Inflammatory macrophage treated with lipopolysaccharide for 1 hour (primary cell): ENCODE results near the gene POTEJ.
"Not testable (repeated sequence)": the region's sequence is repeated elsewhere in the genome, so short reads cannot be mapped to it uniquely, and the experiment has no call there.

Source experiments
- DNase-seq, 2 donors: peaks; one replicate each; pipeline ENCODE4 v3.0.0-alpha.2; 2020 to 2022

POTEJ gene

DNA sequence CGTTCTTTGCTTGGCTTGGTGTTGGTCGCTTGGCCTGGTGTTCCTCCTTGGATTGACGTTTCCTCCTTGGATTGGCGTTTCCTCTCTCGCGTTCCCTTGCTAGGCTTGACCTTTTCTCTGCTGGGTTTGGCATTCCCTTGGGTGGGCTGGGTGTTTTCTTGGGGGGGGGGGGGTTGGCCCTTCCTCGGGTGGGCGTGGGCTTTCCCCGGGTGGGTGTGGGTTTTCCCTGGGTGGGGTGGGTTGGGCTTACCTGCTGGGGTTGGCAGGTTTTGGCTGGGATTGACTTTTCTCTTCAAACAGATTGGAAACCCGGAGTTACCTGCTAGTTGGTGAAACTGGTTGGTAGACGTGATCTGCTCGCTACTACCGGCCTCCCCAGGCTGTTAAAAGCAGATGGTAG, at the start of gene POTEJ:
TSS of gene POTEJ (plus strand) at position 301 of the 400 bp plus-strand sequence. CDS start at position 394, 93 bp downstream.
- DNase-seq: not testable (repeated sequence)

GRCh38 chr2:130566165-130566564, 45.1 kb upstream of the POTEJ start:
- not testable (repeated sequence) for DNase-seq

- DNase-seq: not testable (repeated sequence)
These were observed 39.3 kb upstream of the POTEJ start for GRCh38 chr2:130571929-130572328.

GRCh38 chr2:130574230-130574629, 37.0 kb upstream of the POTEJ start:
- not testable (repeated sequence) for DNase-seq

DNA sequence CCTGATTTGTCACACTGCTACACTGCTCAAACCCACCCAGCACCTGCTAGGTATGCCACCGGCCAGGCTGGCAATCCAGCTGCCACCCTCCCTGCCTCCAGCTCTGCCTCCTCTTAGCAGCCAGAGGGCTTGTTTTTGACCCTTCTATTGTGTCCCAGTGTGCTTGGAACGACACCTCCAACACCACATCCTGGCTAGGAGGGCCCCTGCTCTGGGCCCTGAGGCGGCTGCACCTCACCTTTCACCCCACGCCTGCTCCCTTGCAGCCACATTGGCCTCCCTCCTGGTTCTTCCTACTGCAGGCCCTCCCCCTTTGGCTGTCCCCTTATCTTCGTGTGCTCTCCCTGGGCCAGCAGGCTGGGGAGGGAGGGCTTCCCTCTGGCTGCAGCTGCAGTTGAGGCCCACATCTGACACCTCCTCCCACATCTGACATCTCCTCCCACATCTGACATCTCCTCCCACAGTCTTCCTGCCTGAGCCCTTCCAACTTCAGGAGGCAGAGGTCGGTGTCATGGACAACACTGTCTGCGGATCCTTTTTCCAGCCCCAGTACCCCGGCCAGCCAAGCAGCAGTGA, 34.9 kb upstream of the POTEJ start:
- not testable (repeated sequence) for DNase-seq

DNA sequence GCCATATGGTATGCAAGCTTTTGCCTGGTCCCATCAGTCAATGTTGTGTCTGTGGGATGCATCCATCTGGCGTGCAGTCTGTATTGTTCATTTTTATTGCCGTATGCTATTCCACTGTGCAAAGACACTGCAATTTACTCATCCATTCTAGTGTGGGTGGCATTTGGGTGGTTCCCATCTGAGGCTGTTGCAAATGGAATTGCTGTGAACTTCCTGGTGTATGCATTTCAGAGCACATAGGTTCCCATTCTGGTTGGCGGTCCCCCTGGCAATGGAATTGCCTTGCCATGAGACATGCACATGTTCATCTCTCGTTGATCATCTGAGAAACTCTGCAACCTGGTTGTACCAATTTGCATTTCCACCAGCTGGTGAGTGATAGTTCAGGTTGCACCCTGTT, 33.7 kb upstream of the POTEJ start:
- DNase-seq: not testable (repeated sequence)

- DNase-seq: not testable (repeated sequence)
These were observed 32.1 kb upstream of the POTEJ start for GRCh38 chr2:130579121-130579520.

GRCh38 chr2:130581491-130581890, 29.7 kb upstream of the POTEJ start:
- not testable (repeated sequence) for DNase-seq

GRCh38 chr2:130582970-130583369, 28.3 kb upstream of the POTEJ start:
- DNase-seq: not testable (repeated sequence)

DNA sequence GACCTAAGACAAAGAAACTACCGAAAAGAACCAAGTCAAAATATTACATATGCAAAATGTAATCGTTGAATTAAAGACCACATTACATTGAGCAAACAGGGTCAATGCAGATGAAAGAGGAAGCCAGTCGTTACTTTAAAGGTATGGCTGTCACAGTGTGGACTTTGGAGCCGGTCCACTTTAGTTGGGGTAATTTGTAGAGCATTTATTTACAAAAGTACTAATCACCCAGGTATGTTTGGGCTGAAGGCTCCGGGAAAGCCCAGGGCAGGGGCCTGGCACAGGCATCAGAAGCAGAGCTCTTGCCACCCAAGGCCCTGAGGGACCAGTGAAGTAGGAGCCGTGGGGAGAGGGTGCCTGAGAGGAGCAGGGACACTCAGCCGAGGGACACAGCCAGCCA, 27.7 kb upstream of the POTEJ start:
- DNase-seq: not testable (repeated sequence)

DNA sequence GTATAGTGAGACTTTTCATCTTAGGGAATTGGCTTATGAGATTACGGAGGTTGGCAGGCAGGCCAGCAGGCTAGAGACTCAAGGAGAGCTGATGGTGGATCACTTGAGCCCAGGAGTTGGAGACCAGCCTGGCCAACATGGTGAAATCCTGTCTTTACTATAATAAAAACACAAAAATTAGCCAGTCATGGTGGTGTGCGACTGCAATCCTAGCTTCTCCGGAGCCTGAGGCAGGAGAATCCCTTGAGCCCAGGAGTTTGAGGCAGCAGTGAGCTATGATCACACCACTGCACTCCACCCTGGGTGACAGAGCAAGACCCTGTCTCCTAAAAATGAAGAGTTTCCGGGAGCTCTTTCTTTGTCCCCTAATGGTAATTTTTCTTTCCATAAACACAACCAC, 26.5 kb upstream of the POTEJ start:
- not testable (repeated sequence) for DNase-seq

GRCh38 chr2:130588688-130589458, 22.4 kb upstream of the POTEJ start:
- DNase-seq: not testable (repeated sequence)

DNA sequence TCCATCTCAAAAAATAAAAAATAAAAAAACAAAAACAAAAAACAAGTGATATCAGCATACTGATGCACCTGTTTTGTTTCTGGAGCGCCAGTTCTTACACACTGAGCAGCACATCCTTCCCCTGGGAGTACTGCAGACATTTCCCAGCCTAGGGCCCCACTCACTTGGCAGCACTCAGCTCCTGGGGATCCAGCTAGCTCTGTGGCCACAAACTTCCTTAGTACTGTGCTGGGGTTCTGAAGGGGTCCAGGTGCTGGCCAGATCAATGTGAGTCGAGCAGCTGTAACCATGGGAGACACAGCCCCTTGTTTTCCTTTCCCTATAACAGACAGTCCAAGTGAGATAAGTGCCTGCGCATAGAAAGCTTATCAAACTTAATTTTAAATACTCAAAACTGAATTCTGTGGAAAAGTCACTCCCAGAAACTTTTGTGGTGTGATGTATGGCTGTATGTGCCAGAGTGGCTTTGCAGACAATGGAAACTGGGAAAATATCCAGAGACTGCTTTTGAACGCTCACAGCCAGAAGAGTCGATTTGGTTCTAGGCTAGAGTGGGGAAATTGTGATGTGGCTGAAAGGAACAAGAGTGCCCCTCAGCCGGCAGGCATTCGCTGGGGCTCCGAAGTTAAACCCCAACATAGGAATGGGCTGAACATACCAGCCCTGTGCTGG, 20.9 kb upstream of the POTEJ start:
- DNase-seq: not testable (repeated sequence)

GRCh38 chr2:130590842-130591359, 20.3 kb upstream of the POTEJ start:
- not testable (repeated sequence) for DNase-seq

DNA sequence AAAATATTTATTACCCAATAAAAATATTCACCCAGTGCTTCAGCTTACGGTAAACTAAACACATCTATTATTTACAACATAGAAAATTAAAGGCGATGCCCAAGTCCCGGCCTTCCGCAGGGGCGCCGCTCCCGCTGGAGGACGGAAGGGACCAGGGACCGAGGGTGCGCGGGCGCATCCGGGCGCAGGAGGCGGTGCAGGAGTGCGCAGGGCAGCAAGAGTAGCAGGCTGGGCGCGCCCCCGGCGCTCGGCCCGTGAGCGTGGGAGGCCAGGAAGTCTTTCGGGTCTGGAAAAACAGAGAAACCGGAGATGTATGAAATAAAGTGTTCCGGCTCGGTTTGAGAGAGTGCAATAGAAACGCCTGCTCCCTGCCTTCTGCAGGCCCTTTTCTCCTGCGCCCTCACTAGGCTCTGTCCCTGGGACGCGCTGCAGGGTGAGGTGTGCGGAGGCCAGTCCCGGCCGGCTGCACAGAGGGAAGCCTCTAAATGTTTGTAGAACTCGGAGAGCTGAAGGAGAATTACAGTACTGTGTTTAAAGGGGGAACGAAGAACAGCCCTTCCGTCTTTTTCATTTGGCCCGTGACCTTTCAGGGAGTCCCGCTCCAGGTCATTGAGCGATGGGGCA, 18.3 kb upstream of the POTEJ start:
- DNase-seq: not testable (repeated sequence)

GRCh38 chr2:130594011-130594410, 17.2 kb upstream of the POTEJ start:
- not testable (repeated sequence) for DNase-seq

DNA sequence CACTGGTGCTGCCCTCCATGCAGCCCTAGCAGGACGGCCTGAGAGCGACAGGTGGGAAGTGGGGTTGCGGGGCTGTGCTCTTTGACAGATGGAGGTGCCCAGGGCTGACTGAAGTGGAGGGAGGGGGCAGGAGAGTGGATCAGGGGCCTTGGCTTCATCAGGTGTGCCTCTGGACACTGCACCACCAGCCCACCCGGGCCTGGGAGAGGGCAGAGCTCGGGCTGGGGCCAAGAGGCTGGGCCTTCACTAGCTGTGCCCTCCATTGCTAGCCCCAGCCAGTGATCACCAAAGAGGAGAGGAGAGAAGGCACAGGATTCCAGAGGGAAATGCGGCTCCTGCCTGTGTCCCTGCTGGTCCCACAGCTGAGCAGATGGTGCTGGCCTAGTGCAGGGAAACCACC, 14.5 kb upstream of the POTEJ start:
- not testable (repeated sequence) for DNase-seq

- DNase-seq: not testable (repeated sequence)
These were observed 13.2 kb upstream of the POTEJ start for GRCh38 chr2:130597994-130598393.

DNA sequence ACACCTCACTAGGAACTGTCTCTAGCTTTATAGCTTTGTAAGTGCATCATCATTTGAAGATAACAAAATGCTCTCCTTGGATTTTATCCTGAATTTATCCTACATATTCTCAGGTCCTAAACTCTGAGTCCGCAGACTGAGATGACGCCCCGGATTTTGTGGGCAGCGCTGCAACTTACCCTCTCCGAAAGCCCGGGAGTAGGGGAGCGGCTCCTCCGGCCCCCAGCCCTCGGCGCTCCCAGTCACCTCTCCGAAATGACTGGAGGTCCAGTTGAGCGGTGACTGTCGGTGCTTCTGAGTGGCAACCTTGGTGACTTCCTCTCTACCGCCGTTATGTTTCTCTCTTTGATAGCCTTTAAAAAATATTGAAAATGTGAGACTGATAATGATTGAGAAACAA, 12.8 kb upstream of the POTEJ start:
- DNase-seq: not testable (repeated sequence)

DNA sequence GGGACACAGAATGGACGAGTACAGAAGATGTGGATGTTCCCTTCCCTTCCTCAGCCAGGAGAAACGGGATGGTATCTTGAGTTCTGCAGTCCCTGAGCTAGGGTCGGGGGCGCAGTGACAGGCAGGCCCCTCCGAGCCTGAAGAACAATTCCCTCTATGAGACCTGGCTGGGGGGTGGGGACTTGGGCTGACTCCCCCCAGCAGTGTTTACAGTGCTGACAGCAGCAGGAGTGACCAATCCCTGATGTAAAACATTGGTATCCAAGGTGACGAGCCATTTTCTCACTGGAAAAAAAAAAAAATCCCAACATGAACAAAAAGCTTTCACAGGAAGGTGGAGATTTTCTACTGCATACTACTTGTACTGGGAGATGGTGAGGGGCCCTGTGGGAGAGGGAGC, 11.8 kb upstream of the POTEJ start, which contains the start of gene CFC1:
TSS of gene CFC1 (minus strand) at position 183 of the 400 bp plus-strand sequence. CDS start 288 bp downstream, outside the sequence.
- DNase-seq: not testable (repeated sequence)

- not testable (repeated sequence) for DNase-seq
These were observed 11.3 kb upstream of the POTEJ start for GRCh38 chr2:130599926-130600325.

DNA sequence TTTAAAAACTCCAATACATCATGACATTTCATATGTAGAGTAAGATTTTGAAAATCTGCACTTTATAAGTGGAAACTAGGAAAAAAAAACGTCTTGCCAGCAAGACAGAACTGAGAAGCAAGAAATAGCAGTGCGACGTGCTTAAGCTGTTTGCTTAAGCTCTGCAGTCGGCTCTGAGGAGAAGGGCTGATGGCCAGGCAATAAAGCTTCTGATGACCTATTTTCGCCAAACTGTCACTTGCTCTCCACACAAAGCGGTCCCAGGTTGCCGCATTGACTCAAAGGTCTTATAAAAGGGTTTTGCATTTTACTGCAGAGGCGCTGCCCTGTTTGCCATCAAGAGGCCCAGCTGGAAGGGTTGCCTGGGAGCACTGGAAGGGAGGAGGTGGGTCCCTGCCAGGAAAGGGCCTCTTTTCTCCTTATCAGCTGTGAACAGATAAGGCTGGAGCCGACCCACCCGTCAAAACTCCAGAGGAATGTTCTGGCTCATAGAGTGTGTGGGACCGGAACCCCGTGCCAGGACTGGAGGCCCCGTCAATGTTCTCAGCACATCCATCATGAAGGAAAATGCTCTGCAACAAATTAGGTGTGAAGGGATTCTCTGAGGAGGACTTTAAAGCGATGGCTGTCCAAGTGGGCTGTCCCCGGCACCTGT, 9.5 kb upstream of the POTEJ start:
- DNase-seq: not testable (repeated sequence)
